Activated naive CD8-positive, alpha-beta T cell treated with anti-CD3 and anti-CD28 coated beads for 36 hours (primary cell): ENCODE results near the gene SMYD3. TPM values are rescaled to one million over a fixed set of nuclear protein-coding genes. Genes with fewer than 3 reads are reported as not detected.

Experiments
- DNase-seq: peaks from one replicate; pipeline ENCODE4 v3.0.0; 2021
- H3K27ac Mint-ChIP-seq: one replicate; pipeline ENCODE4 v1.8.0; 2022; ENCODE audit warnings: mild to moderate bottlenecking, moderate library complexity, mixed read lengths
- H3K27me3 Mint-ChIP-seq: one replicate; pipeline ENCODE4 v1.8.0; 2022; ENCODE audit warnings: mild to moderate bottlenecking, mixed read lengths
- H3K36me3 Mint-ChIP-seq: one replicate; pipeline ENCODE4 v1.8.0; 2021; ENCODE audit warnings: mild to moderate bottlenecking, mixed read lengths
- H3K4me1 Mint-ChIP-seq: one replicate; pipeline ENCODE4 v1.8.0; 2021; ENCODE audit warnings: mixed read lengths
- H3K4me3 Mint-ChIP-seq: one replicate; pipeline ENCODE4 v1.8.0; 2022; ENCODE audit warnings: mild to moderate bottlenecking, moderate library complexity, mixed read lengths
- H3K9me3 Mint-ChIP-seq: one replicate; pipeline ENCODE4 v1.8.0; 2022; ENCODE audit warnings: mixed read lengths
- total RNA-seq, 2 experiments: library from RNA; stranded (reverse); gene quantifications; one replicate each; pipeline ENCODE4 v1.2.3, GENCODE V29; 2021

SMYD3 gene
- total RNA-seq, 2 experiments from 2014 or later, result 16.4 to 18.4 TPM

GRCh38 chr1:246067432-246068216 is 439.5 kb downstream of the SMYD3 start:
- Mint-ChIP-seq H3K9me3 (no peaks in the 10 kb centered on the region), H3K27ac (no peak overlapping the region), H3K4me1 (peaks cover 10% of the 10 kb centered on the region), H3K27me3 (no peaks in the 10 kb centered on the region), H3K4me3 (no peak overlapping the region), H3K36me3 (peaks cover 8% of the 10 kb centered on the region)
- DNase-seq, result peak; percentile 2

- no peak overlapping the region for H3K4me3 Mint-ChIP-seq
- peaks cover 10% of the 10 kb centered on the region for H3K4me1 Mint-ChIP-seq
- H3K9me3 Mint-ChIP-seq, result no peaks in the 10 kb centered on the region
- H3K27me3 Mint-ChIP-seq, result no peaks in the 10 kb centered on the region
- H3K27ac Mint-ChIP-seq, result no peak overlapping the region
- no peak for DNase-seq
- H3K36me3 Mint-ChIP-seq, result peaks cover 7% of the 10 kb centered on the region
These were observed 440.5 kb downstream of the SMYD3 start for GRCh38 chr1:246066573-246066972.

- Mint-ChIP-seq H3K4me3 (no peak overlapping the region), H3K36me3 (peaks cover 6% of the 10 kb centered on the region), H3K27me3 (no peaks in the 10 kb centered on the region), H3K4me1 (peaks cover 10% of the 10 kb centered on the region), H3K9me3 (no peaks in the 10 kb centered on the region), H3K27ac (no peak overlapping the region)
- DNase-seq, result no peak
These were observed 441.5 kb downstream of the SMYD3 start for GRCh38 chr1:246065592-246065991.

GRCh38 chr1:246064891-246065290 is 442.2 kb downstream of the SMYD3 start:
- DNase-seq, result no peak
- Mint-ChIP-seq H3K4me1 (peaks cover 10% of the 10 kb centered on the region), H3K27me3 (no peaks in the 10 kb centered on the region), H3K4me3 (no peak overlapping the region), H3K9me3 (no peaks in the 10 kb centered on the region), H3K36me3 (peaks cover 6% of the 10 kb centered on the region), H3K27ac (no peak overlapping the region)

- DNase-seq, result no peak
- Mint-ChIP-seq H3K27ac (no peak overlapping the region), H3K4me3 (no peak overlapping the region), H3K27me3 (no peaks in the 10 kb centered on the region), H3K9me3 (no peaks in the 10 kb centered on the region), H3K36me3 (peaks cover 6% of the 10 kb centered on the region), H3K4me1 (peaks cover 8% of the 10 kb centered on the region)
These were observed 444.0 kb downstream of the SMYD3 start for GRCh38 chr1:246063013-246063616.

- no peak for DNase-seq
- Mint-ChIP-seq H3K36me3 (peaks cover 8% of the 10 kb centered on the region), H3K4me1 (no peaks in the 10 kb centered on the region), H3K4me3 (no peak overlapping the region), H3K9me3 (peaks cover 3% of the 10 kb centered on the region), H3K27me3 (no peaks in the 10 kb centered on the region), H3K27ac (no peak overlapping the region)
These were observed 448.6 kb downstream of the SMYD3 start for GRCh38 chr1:246058466-246058865.

GRCh38 chr1:246052603-246053002 is 454.5 kb downstream of the SMYD3 start:
- Mint-ChIP-seq H3K36me3 (peaks cover 15% of the 10 kb centered on the region), H3K27me3 (no peaks in the 10 kb centered on the region), H3K4me1 (no peaks in the 10 kb centered on the region), H3K4me3 (no peak overlapping the region), H3K27ac (no peak overlapping the region), H3K9me3 (peaks cover 3% of the 10 kb centered on the region)
- no peak for DNase-seq

GRCh38 chr1:246051909-246052518 is 455.1 kb downstream of the SMYD3 start:
- no peak overlapping the region for H3K27ac Mint-ChIP-seq
- no peak overlapping the region for H3K4me3 Mint-ChIP-seq
- H3K4me1 Mint-ChIP-seq, result no peaks in the 10 kb centered on the region
- H3K9me3 Mint-ChIP-seq, result peaks cover 3% of the 10 kb centered on the region
- peaks cover 18% of the 10 kb centered on the region for H3K36me3 Mint-ChIP-seq
- DNase-seq, result no peak
- no peaks in the 10 kb centered on the region for H3K27me3 Mint-ChIP-seq

- Mint-ChIP-seq H3K27me3 (no peaks in the 10 kb centered on the region), H3K36me3 (peaks cover 18% of the 10 kb centered on the region), H3K9me3 (peaks cover 1% of the 10 kb centered on the region), H3K4me1 (no peaks in the 10 kb centered on the region), H3K27ac (no peak overlapping the region), H3K4me3 (no peak overlapping the region)
- DNase-seq, result no peak
These were observed 458.4 kb downstream of the SMYD3 start for GRCh38 chr1:246048693-246049092.

- H3K9me3 Mint-ChIP-seq, result peaks cover 1% of the 10 kb centered on the region
- no peaks in the 10 kb centered on the region for H3K4me1 Mint-ChIP-seq
- H3K4me3 Mint-ChIP-seq, result no peak overlapping the region
- DNase-seq, result no peak
- H3K27ac Mint-ChIP-seq, result no peak overlapping the region
- peaks cover 12% of the 10 kb centered on the region for H3K36me3 Mint-ChIP-seq
- no peaks in the 10 kb centered on the region for H3K27me3 Mint-ChIP-seq
These were observed 463.5 kb downstream of the SMYD3 start for GRCh38 chr1:246043556-246043955.

- H3K27me3 Mint-ChIP-seq, result no peaks in the 10 kb centered on the region
- no peak overlapping the region for H3K27ac Mint-ChIP-seq
- no peak overlapping the region for H3K4me3 Mint-ChIP-seq
- H3K36me3 Mint-ChIP-seq, result peaks cover 8% of the 10 kb centered on the region
- no peak for DNase-seq
- no peaks in the 10 kb centered on the region for H3K4me1 Mint-ChIP-seq
- H3K9me3 Mint-ChIP-seq, result peaks cover 1% of the 10 kb centered on the region
These were observed 465.7 kb downstream of the SMYD3 start for GRCh38 chr1:246041360-246041759.

GRCh38 chr1:246040200-246040890 is 466.7 kb downstream of the SMYD3 start:
- peaks cover 8% of the 10 kb centered on the region for H3K36me3 Mint-ChIP-seq
- H3K4me1 Mint-ChIP-seq, result no peaks in the 10 kb centered on the region
- no peak overlapping the region for H3K4me3 Mint-ChIP-seq
- no peak for DNase-seq
- H3K27me3 Mint-ChIP-seq, result no peaks in the 10 kb centered on the region
- no peaks in the 10 kb centered on the region for H3K9me3 Mint-ChIP-seq
- no peak overlapping the region for H3K27ac Mint-ChIP-seq

GRCh38 chr1:246039584-246039983 is 467.5 kb downstream of the SMYD3 start:
- Mint-ChIP-seq H3K27me3 (no peaks in the 10 kb centered on the region), H3K9me3 (no peaks in the 10 kb centered on the region), H3K4me1 (no peaks in the 10 kb centered on the region), H3K4me3 (no peak overlapping the region), H3K27ac (no peak overlapping the region), H3K36me3 (peaks cover 3% of the 10 kb centered on the region)
- no peak for DNase-seq

GRCh38 chr1:246037832-246038231 is 469.2 kb downstream of the SMYD3 start:
- H3K27me3 Mint-ChIP-seq, result no peaks in the 10 kb centered on the region
- H3K4me1 Mint-ChIP-seq, result no peaks in the 10 kb centered on the region
- H3K4me3 Mint-ChIP-seq, result no peak overlapping the region
- DNase-seq, result no peak
- H3K27ac Mint-ChIP-seq, result no peak overlapping the region
- no peaks in the 10 kb centered on the region for H3K9me3 Mint-ChIP-seq
- no peaks in the 10 kb centered on the region for H3K36me3 Mint-ChIP-seq

- Mint-ChIP-seq H3K27ac (no peak overlapping the region), H3K4me1 (peaks cover 7% of the 10 kb centered on the region), H3K4me3 (no peak overlapping the region), H3K27me3 (no peaks in the 10 kb centered on the region), H3K9me3 (no peaks in the 10 kb centered on the region), H3K36me3 (no peaks in the 10 kb centered on the region)
- DNase-seq, result no peak
These were observed 470.9 kb downstream of the SMYD3 start for GRCh38 chr1:246036175-246036574.
